Panc1 (cell line): Measurements from ENCODE around the gene CEP68.

Source experiments
- CTCF ChIP-seq: fragments of 450-650 bp; IDR thresholded peaks from 2 replicates; pipeline ENCODE4 v1.5.1; 2017; ENCODE audit warnings: mild to moderate bottlenecking
- POLR2AphosphoS5 ChIP-seq: IDR thresholded peaks from 2 replicates; pipeline ENCODE4 v1.6.1; 2012; ENCODE audit warnings: mild to moderate bottlenecking, low read depth, low read length, moderate library complexity
- SIN3A ChIP-seq: IDR thresholded peaks from 2 replicates; pipeline ENCODE4 v1.6.1; 2012; ENCODE audit warnings: low read depth, mild to moderate bottlenecking, low read length, moderate library complexity, borderline replicate concordance; ENCODE audit not compliant: insufficient read depth
- TCF7L2 ChIP-seq: IDR thresholded peaks from 2 replicates; pipeline ENCODE4 v1.6.1; 2011; ENCODE audit warnings: mild to moderate bottlenecking, low read depth, low read length, inconsistent platforms
- TF ChIP-seq, protein P1 (sequence below), 2 experiments: IDR thresholded peaks; 2 replicates each; pipeline ENCODE4 v1.6.1; 2011 to 2012; ENCODE audit warnings: low read depth in 2 of 2, control low read depth in 1 of 2, low read length in 1 of 2, mild to moderate bottlenecking in 1 of 2, moderate library complexity in 1 of 2; ENCODE audit not compliant: insufficient read depth in 1 of 2

DNA sequence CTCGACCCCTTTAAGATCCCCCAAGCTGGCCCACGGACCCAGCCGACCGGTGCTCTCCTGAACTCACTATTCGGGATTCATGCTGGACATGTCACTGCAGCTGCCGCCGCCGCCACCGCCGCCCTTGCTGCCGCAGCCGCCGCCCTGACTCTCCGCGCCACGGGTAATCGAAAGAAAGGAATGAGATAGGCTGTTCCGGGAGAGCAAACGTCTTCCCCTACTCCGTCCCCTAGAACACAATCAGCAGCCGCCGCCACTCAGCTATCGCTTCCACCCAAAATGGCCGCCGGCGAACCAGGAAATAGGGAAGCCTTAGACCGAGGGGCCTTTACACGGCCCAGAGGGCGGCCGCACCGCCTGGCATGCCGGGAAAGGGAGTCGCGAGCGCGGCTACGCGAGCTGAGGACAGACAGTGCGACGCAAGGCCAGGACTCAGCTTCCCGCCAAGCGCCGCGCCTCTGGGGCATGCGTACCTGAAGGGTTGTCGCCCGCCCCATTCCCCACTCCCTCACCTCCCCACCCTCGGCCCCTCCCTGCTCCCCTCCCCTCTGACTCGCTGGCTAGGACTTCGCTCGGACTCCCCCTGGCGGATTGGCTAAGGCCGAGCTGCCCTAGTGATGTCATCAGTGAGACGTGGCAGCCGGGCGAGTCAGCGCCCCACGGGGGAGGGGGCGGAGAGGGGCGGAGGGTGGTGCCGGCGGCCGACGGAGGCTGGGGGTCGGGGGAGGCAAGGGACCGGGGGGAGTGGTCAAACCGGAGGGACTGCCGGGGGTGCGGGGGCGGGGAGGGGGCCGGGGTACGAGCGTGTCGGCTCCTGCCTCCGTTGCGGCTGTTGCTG, 73.8 kb downstream of the CEP68 start, which contains the start of gene RAB1A:
- TF ChIP-seq CTCF (no peak), POLR2AphosphoS5 (peak; percentile 92), SIN3A (peak; percentile 71; the same call in 1 of the 2 replicates), TCF7L2 (no peak)
- TF ChIP-seq, protein P1, sequence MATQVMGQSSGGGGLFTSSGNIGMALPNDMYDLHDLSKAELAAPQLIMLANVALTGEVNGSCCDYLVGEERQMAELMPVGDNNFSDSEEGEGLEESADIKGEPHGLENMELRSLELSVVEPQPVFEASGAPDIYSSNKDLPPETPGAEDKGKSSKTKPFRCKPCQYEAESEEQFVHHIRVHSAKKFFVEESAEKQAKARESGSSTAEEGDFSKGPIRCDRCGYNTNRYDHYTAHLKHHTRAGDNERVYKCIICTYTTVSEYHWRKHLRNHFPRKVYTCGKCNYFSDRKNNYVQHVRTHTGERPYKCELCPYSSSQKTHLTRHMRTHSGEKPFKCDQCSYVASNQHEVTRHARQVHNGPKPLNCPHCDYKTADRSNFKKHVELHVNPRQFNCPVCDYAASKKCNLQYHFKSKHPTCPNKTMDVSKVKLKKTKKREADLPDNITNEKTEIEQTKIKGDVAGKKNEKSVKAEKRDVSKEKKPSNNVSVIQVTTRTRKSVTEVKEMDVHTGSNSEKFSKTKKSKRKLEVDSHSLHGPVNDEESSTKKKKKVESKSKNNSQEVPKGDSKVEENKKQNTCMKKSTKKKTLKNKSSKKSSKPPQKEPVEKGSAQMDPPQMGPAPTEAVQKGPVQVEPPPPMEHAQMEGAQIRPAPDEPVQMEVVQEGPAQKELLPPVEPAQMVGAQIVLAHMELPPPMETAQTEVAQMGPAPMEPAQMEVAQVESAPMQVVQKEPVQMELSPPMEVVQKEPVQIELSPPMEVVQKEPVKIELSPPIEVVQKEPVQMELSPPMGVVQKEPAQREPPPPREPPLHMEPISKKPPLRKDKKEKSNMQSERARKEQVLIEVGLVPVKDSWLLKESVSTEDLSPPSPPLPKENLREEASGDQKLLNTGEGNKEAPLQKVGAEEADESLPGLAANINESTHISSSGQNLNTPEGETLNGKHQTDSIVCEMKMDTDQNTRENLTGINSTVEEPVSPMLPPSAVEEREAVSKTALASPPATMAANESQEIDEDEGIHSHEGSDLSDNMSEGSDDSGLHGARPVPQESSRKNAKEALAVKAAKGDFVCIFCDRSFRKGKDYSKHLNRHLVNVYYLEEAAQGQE (IDR thresholded peaks at IDR 0.05; ENCODE audit: insufficient read depth in 1 of 2, low read depth in 2 of 2, low read length in 1 of 2): no peak
